ENCODE results near the gene ATP11A. TPM values are rescaled to one million over a fixed set of nuclear protein-coding genes. Genes with fewer than 3 reads are reported as not detected.

The ATP11A gene
- total RNA-seq, 6 experiments from 2014 or later: 24.3 to 57.4 (median 33.1) TPM

- Histone ChIP-seq H3K36me3 (no peaks in the 10 kb centered on the region), H3K27me3 (no peaks in the 10 kb centered on the region), H3K4me3 (no peak overlapping the region), H3K4me1 (no peaks in the 10 kb centered on the region), H3K9me3 (no peaks in the 10 kb centered on the region), H3K27ac (no peak overlapping the region)
- DNase-seq (no peak), ATAC-seq (no peak)
- WGBS (ENCODE audit: insufficient coverage, low coverage, low lambda C conversion rate, missing lambda C conversion rate): 90% methylated on average over 4 of the region's 7 CpGs
- intact Hi-C loops (cut with DNase I): no loop called here
- no peak for TF ChIP-seq CTCF (IDR thresholded peaks at IDR 0.05)
- TF ChIP-seq POLR2A (IDR thresholded peaks at IDR 0.05): no peak
Observed at GRCh38 chr13:112738606-112739005, 48.8 kb downstream of the ATP11A start.

GRCh38 chr13:112740502-112741131 lies 50.8 kb downstream of the ATP11A start:
- Histone ChIP-seq H3K9me3 (no peaks in the 10 kb centered on the region), H3K4me3 (no peak overlapping the region), H3K36me3 (no peaks in the 10 kb centered on the region), H3K4me1 (no peaks in the 10 kb centered on the region), H3K27ac (peak overlapping the region; percentile 55 to 77 (median 76)), H3K27me3 (no peaks in the 10 kb centered on the region)
- 64% methylated on average over 8 of the region's 19 CpGs for WGBS (ENCODE audit: insufficient coverage, low coverage, low lambda C conversion rate, missing lambda C conversion rate)
- ATAC-seq: peak; percentile 79 to 88 (median 84)
- DNase-seq: peak; percentile 69 to 71 (median 71)
- intact Hi-C loops (cut with DNase I): no loop called here
- no peak for TF ChIP-seq CTCF (IDR thresholded peaks at IDR 0.05)
- TF ChIP-seq POLR2A (IDR thresholded peaks at IDR 0.05): no peak

- no peaks in the 10 kb centered on the region for H3K36me3 ChIP-seq
- intact Hi-C loops (cut with DNase I): no loop called here
- peak in 2 of 4 donors; percentile 9 to 12 for ATAC-seq
Observed at GRCh38 chr13:112741185-112741755, 51.4 kb downstream of the ATP11A start.

GRCh38 chr13:112741835-112742570 lies 52.2 kb downstream of the ATP11A start:
- H3K4me1 ChIP-seq: no peaks in the 10 kb centered on the region

More at GRCh38 chr13:112741185-112741755, 51.4 kb downstream of the ATP11A start:
- Histone ChIP-seq H3K4me3 (no peak overlapping the region), H3K27ac (peak overlapping the region; percentile 55 to 77 (median 76)), H3K4me1 (no peaks in the 10 kb centered on the region), H3K27me3 (no peaks in the 10 kb centered on the region), H3K9me3 (no peaks in the 10 kb centered on the region)
- no peak for DNase-seq
- WGBS (ENCODE audit: insufficient coverage, low coverage, low lambda C conversion rate, missing lambda C conversion rate): 87% methylated on average over 6 of the region's 15 CpGs
- TF ChIP-seq CTCF (IDR thresholded peaks at IDR 0.05) (no peak), POLR2A (IDR thresholded peaks at IDR 0.05) (no peak)

More at GRCh38 chr13:112741835-112742570, 52.2 kb downstream of the ATP11A start:
- no peak overlapping the region for H3K4me3 ChIP-seq
- intact Hi-C loops (cut with DNase I): no loop called here
- whole genome bisulfite sequencing (ENCODE audit: insufficient coverage, low coverage, low lambda C conversion rate, missing lambda C conversion rate): 96% methylated on average over 8 of the region's 18 CpGs
- TF ChIP-seq CTCF (IDR thresholded peaks at IDR 0.05) (no peak), POLR2A (IDR thresholded peaks at IDR 0.05) (no peak)
- DNase-seq (no peak), ATAC-seq (no peak)
- H3K36me3 ChIP-seq: no peaks in the 10 kb centered on the region
- H3K9me3 ChIP-seq: no peaks in the 10 kb centered on the region
- H3K27ac ChIP-seq: peak overlapping the region in 1 of 3 donors; percentile 55
- no peaks in the 10 kb centered on the region for H3K27me3 ChIP-seq
